CD14-positive monocyte (primary cell): Measurements from ENCODE around the gene ABCB8. TPM values are rescaled to one million over a fixed set of nuclear protein-coding genes. Genes with fewer than 3 reads are reported as not detected.

ENCODE experiments used
- DNase-seq, 3 donors: peaks; one replicate each; pipeline ENCODE4 v3.0.0-alpha.2; 2011 to 2022
- H2AFZ ChIP-seq: 2 replicates; pipeline ENCODE4 v1.6.0; 2012; ENCODE audit warnings: mild to moderate bottlenecking, low read depth, low read length, inconsistent platforms; ENCODE audit not compliant: insufficient read depth, poor library complexity, severe bottlenecking
- H3K27ac ChIP-seq, 2 donors: 1 replicate in 1 of 2; 2 replicates in 1 of 2; pipeline ENCODE4 v1.5.1; 2012 to 2013; ENCODE audit warnings: low read length in 2 of 2, control low read depth in 1 of 2, inconsistent platforms in 1 of 2, low read depth in 1 of 2, mild to moderate bottlenecking in 1 of 2
- H3K27me3 ChIP-seq, 2 donors: one replicate each; pipeline versions ENCODE4 v1.6.0 to v1.6.1; 2011 to 2013; ENCODE audit warnings: low read length in 2 of 2; ENCODE audit not compliant: control insufficient read depth in 2 of 2, insufficient read depth in 2 of 2
- H3K36me3 ChIP-seq, 2 donors: replicated peaks in 1 of 2; 1 replicate in 1 of 2; 2 replicates in 1 of 2; pipeline versions ENCODE4 v1.5.1 to v1.6.1; 2012 to 2013; ENCODE audit warnings: low read length in 2 of 2, control low read depth in 1 of 2, inconsistent platforms in 1 of 2, mild to moderate bottlenecking in 1 of 2; ENCODE audit not compliant: insufficient read depth in 2 of 2, control insufficient read depth in 1 of 2
- H3K4me1 ChIP-seq, 2 donors: 1 replicate in 1 of 2; 2 replicates in 1 of 2; pipeline versions ENCODE4 v1.5.1 to v1.6.1; 2012 to 2013; ENCODE audit warnings: low read length in 2 of 2, control low read depth in 1 of 2, inconsistent platforms in 1 of 2, mild to moderate bottlenecking in 1 of 2, moderate library complexity in 1 of 2; ENCODE audit not compliant: insufficient read depth in 2 of 2, control insufficient read depth in 1 of 2
- H3K4me2 ChIP-seq: replicated peaks from 2 replicates; pipeline ENCODE3; 2012; ENCODE audit warnings: low read length, moderate library complexity, mild to moderate bottlenecking; ENCODE audit not compliant: poor library complexity, severe bottlenecking; ENCODE audit errors: extremely low read depth
- H3K4me3 ChIP-seq, 3 experiments: fragments of 200-600 bp in 1 of 3; sonication (generic) in 1 of 3; replicated peaks in 1 of 3; 1 replicate in 2 of 3; 2 replicates in 1 of 3; pipeline ENCODE4 v1.5.1; 2011 to 2013; ENCODE audit warnings: low read length in 3 of 3, mild to moderate bottlenecking in 3 of 3, control low read depth in 2 of 3, low read depth in 2 of 3, inconsistent platforms in 1 of 3, moderate library complexity in 1 of 3
- H3K79me2 ChIP-seq: 2 replicates; pipeline ENCODE4 v1.6.0; 2012; ENCODE audit warnings: mild to moderate bottlenecking, control low read depth, inconsistent platforms, low read length, moderate library complexity; ENCODE audit not compliant: insufficient read depth
- H3K9ac ChIP-seq: 2 replicates; pipeline ENCODE4 v1.6.0; 2017; ENCODE audit warnings: low read length, mild to moderate bottlenecking; ENCODE audit not compliant: insufficient read depth, poor library complexity, severe bottlenecking
- H3K9me3 ChIP-seq, 2 donors: replicated peaks in 1 of 2; 1 replicate in 1 of 2; 2 replicates in 1 of 2; pipeline versions ENCODE4 v1.5.1 to v1.6.1; 2012 to 2013; ENCODE audit warnings: low read length in 2 of 2, control low read depth in 1 of 2; ENCODE audit not compliant: control insufficient read depth in 1 of 2, insufficient read depth in 1 of 2
- H4K20me1 ChIP-seq: 2 replicates; pipeline ENCODE4 v1.6.0; 2012; ENCODE audit warnings: mild to moderate bottlenecking, low read length, control low read depth, moderate library complexity; ENCODE audit not compliant: insufficient read depth
- H3K27ac Mint-ChIP-seq, 7 donors: one replicate each; pipeline ENCODE4 v1.8.0; 2020; ENCODE audit warnings: mild to moderate bottlenecking in 7 of 7, mixed read lengths in 7 of 7, moderate library complexity in 6 of 7, inconsistent platforms in 2 of 7
- H3K27me3 Mint-ChIP-seq, 3 donors: one replicate each; pipeline ENCODE4 v1.8.0; 2021 to 2022; ENCODE audit warnings: low read depth in 3 of 3, mild to moderate bottlenecking in 3 of 3, mixed read lengths in 3 of 3, moderate library complexity in 3 of 3, inconsistent platforms in 1 of 3
- H3K36me3 Mint-ChIP-seq, 2 donors: one replicate each; pipeline ENCODE4 v1.8.0; 2020; ENCODE audit warnings: mixed read lengths in 2 of 2, inconsistent platforms in 1 of 2, mild to moderate bottlenecking in 1 of 2
- H3K4me1 Mint-ChIP-seq: one replicate; pipeline ENCODE4 v1.8.0; 2020; ENCODE audit warnings: mild to moderate bottlenecking, mixed read lengths
- H3K4me3 Mint-ChIP-seq, 2 donors: one replicate each; pipeline ENCODE4 v1.8.0; 2020; ENCODE audit warnings: mild to moderate bottlenecking in 2 of 2, mixed read lengths in 2 of 2, moderate library complexity in 1 of 2
- H3K9me3 Mint-ChIP-seq, 7 donors: one replicate each; pipeline ENCODE4 v1.8.0; 2020 to 2022; ENCODE audit warnings: mixed read lengths in 7 of 7, mild to moderate bottlenecking in 6 of 7, moderate library complexity in 6 of 7, inconsistent platforms in 2 of 7
- WGBS: methylation state at CpG from one replicate; pipeline ENCODE4 v1.1.5; 2013; ENCODE audit warnings: missing lambda C conversion rate; ENCODE audit not compliant: insufficient coverage; 5-methylcytosine and 5-hydroxymethylcytosine counted together
- intact Hi-C, 2 donors: fragments of 100-400 bp; cut with micrococcal nuclease; formaldehyde crosslinking; loops; one replicate each; pipeline versions ENCODE4 v1.15.0 to v1.15.1; 2023
- polyA plus RNA-seq, 3 donors: library from polyadenylated mRNA; depleted of rRNA in 1 of 3; unstranded in 2 of 3; stranded (reverse) in 1 of 3; fragments of 300-500 nt in 2 of 3; fragments of >200 nt in 1 of 3; fragmentation: Illumina TruSeq in 2 of 3; gene quantifications; 1 replicate in 2 of 3; 2 replicates in 1 of 3; pipeline ENCODE4 v1.2.3, GENCODE V29; 2012 to 2021
- TF ChIP-seq, protein P1 (sequence below): fragments of 200-600 bp; IDR thresholded peaks from one replicate; pipeline ENCODE4 v1.8.0; 2022; ENCODE audit warnings: antibody characterized with exemption, mild to moderate bottlenecking

The ABCB8 gene
- polyA plus RNA-seq, 3 donors, result 9.3 to 19.9 (median 9.5) TPM

DNA sequence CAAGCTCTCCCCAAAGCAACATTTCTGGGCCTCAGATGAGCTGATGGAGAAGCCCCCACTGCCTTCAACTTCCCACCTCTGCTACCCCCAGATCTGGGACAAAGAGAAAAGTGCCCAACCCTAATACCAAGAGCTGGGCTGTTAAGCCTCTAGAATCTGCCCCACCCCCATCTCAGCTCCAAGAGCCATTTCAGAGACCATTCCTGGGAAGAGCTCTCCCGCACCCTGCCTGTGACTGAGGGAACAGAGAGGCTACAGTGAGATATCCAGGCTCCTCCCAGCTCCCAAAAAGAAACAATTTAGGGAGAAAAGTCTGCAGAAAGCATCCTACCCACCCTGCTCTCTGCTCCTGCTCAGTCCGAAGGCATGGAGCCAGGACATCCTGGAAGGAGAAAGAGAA is 47.6 kb upstream of the ABCB8 start:
- Histone ChIP-seq H3K27me3 (peaks cover 39 to 78% of the 10 kb centered on the region in 2 donors), H3K36me3 (no peaks in the 10 kb centered on the region), H3K4me3 (no peak overlapping the region), H3K79me2 (no peaks in the 10 kb centered on the region), H3K27ac (no peak overlapping the region), H2AFZ (no peak overlapping the region), H4K20me1 (no peaks in the 10 kb centered on the region), H3K4me1 (no peaks in the 10 kb centered on the region), H3K9me3 (peaks cover 0 to 31% of the 10 kb centered on the region in 2 donors), H3K9ac (no peak overlapping the region), H3K4me2 (no peak overlapping the region)
- 38% methylated on average over 2 of the region's 2 CpGs for WGBS
- intact Hi-C loops, result loop anchor here in 1 of 2 donors (10.0 kb wide), 1 partner anchor 196 kb away; no protein-coding TSS in a partner anchor
- TF ChIP-seq, protein P1, sequence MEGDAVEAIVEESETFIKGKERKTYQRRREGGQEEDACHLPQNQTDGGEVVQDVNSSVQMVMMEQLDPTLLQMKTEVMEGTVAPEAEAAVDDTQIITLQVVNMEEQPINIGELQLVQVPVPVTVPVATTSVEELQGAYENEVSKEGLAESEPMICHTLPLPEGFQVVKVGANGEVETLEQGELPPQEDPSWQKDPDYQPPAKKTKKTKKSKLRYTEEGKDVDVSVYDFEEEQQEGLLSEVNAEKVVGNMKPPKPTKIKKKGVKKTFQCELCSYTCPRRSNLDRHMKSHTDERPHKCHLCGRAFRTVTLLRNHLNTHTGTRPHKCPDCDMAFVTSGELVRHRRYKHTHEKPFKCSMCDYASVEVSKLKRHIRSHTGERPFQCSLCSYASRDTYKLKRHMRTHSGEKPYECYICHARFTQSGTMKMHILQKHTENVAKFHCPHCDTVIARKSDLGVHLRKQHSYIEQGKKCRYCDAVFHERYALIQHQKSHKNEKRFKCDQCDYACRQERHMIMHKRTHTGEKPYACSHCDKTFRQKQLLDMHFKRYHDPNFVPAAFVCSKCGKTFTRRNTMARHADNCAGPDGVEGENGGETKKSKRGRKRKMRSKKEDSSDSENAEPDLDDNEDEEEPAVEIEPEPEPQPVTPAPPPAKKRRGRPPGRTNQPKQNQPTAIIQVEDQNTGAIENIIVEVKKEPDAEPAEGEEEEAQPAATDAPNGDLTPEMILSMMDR, result no peak
- H3K36me3 Mint-ChIP-seq, result peaks cover 0 to 4% of the 10 kb centered on the region in 2 donors
- H3K9me3 Mint-ChIP-seq, result peaks cover 0 to 17% (median 8%) of the 10 kb centered on the region in 7 donors
- DNase-seq, result no peak
- peak overlapping the region in 1 of 2 donors; percentile 55 for H3K4me3 Mint-ChIP-seq
- peaks cover 10% of the 10 kb centered on the region for H3K4me1 Mint-ChIP-seq
- peak overlapping the region in 1 of 7 donors; percentile 13 for H3K27ac Mint-ChIP-seq
- H3K27me3 Mint-ChIP-seq, result peaks cover 72 to 83% (median 73%) of the 10 kb centered on the region in 3 donors

DNA sequence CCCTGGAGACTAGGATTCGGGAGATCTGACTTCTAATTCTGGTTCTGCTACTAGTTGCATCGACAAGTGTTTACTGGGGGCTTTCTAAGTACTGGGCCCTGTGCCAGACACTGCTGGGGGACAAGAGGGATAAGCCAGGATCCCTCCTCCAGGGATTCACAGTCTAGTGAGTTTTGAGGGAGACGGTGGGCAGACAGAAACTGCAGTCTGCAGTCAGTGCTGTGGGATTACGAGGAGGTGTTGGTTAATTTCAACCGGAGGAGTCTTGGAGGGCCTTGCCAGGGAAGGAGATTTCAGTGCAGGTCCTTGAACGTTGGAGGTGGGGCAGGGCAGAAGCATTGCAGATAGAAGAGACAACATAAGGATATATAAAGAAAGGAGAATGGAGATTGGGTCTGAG is 46.6 kb upstream of the ABCB8 start:
- Histone ChIP-seq H3K9ac (no peak overlapping the region), H2AFZ (no peak overlapping the region), H3K79me2 (no peaks in the 10 kb centered on the region), H3K4me3 (no peak overlapping the region), H3K9me3 (peaks cover 0 to 22% of the 10 kb centered on the region in 2 donors), H3K4me2 (no peak overlapping the region), H3K27ac (no peak overlapping the region), H3K4me1 (no peaks in the 10 kb centered on the region), H3K27me3 (peaks cover 39 to 75% of the 10 kb centered on the region in 2 donors), H3K36me3 (no peaks in the 10 kb centered on the region), H4K20me1 (no peaks in the 10 kb centered on the region)
- Mint-ChIP-seq H3K9me3 (peaks cover 0 to 15% (median 7%) of the 10 kb centered on the region in 7 donors), H3K27me3 (peaks cover 63 to 81% (median 65%) of the 10 kb centered on the region in 3 donors), H3K36me3 (peaks cover 0 to 4% of the 10 kb centered on the region in 2 donors), H3K4me3 (peak overlapping the region in 1 of 2 donors; percentile 61), H3K4me1 (peaks cover 15% of the 10 kb centered on the region), H3K27ac (no peak overlapping the region)
- DNase-seq, result no peak
- 89% methylated on average over 5 of the region's 6 CpGs for WGBS
- intact Hi-C loops, result loop anchor here in 1 of 2 donors (10.0 kb wide), 1 partner anchor 197 kb away; no protein-coding TSS in a partner anchor
- TF ChIP-seq, protein P1, result no peak
